HG02852 (cell line): Measurements from ENCODE around the gene TMEM158.

ENCODE experiments used
- ATAC-seq: cut with Tn5 transposase; IDR thresholded peaks from one replicate; pipeline ENCODE4 v1.9.1; 2021; ENCODE audit warnings: mild to moderate bottlenecking, moderate library complexity; ENCODE audit not compliant: unreplicated experiment

TMEM158 gene

DNA sequence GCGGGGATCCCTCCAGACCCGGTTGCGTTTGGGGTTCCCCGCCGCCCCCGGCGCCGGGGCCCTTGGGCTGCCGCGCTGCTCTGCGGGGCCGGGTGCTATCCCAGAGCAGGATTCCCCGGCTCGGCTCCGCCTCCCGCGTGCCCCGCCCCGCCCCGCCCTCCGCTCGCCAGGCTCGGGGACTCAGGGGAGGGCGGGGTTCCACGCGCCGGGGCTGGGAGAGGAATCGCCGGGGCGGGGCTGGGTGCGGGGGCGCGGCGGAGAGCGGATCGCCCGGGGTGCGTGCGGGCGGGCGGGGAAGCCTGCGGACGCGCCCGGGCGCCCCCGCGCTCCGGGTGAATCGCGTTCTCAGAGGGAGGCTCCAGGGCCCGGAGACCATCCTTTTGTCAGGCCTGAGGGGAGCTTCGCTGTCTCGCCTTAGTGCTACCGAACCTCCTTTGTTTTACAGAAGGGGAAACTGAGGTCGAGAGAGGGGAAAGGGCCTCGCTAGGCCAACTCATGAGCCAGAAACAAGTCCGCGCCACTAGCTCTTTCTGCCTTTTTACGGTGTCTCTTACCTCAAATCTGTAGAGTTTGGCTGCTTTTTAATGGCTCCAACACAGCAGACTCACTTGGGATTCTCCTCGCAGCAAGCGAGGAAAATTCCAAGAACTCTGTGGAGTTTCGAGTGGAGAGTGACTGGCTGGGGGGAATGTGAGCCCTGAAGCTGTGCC lies at the start of gene TMEM158:
TMEM158 (minus strand) TSS at position 82 of the 710 bp plus-strand sequence. CDS start 260 bp downstream, outside the sequence.
- ATAC-seq: peak; percentile 85

DNA sequence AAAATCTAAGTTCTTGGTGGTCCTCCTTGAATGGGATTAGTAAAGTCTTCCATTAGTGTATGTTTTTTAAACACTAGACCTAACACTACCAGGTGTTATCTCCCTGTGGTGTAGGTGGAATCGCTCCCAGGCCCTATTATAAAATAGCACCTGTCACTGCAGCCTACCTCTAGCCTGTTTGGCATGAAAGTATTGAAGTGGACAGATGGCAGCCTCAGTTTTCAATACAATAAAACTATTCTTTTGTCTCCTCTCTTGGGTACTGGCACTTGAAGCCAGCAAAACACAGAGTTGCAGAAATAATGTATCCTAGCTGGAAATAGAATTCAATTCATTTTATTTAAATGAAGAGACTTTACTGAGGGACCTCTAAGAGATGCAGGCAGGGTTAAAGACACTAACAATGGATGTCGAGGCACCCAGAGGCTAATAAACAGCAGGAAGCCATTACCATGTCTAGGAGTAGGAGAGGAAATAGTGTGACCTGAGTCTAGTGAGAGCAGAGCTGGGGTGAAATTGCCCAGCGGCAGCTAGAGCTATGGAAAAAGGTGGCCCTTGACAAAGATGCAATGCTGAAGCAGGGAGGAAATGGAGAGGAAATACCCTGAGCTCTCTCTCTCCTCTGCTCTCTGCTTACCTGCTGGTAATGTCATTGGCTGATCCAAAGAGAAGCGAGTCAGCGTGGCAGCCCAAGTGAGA lies 49.1 kb upstream of the TMEM158 start:
- no peak for ATAC-seq

DNA sequence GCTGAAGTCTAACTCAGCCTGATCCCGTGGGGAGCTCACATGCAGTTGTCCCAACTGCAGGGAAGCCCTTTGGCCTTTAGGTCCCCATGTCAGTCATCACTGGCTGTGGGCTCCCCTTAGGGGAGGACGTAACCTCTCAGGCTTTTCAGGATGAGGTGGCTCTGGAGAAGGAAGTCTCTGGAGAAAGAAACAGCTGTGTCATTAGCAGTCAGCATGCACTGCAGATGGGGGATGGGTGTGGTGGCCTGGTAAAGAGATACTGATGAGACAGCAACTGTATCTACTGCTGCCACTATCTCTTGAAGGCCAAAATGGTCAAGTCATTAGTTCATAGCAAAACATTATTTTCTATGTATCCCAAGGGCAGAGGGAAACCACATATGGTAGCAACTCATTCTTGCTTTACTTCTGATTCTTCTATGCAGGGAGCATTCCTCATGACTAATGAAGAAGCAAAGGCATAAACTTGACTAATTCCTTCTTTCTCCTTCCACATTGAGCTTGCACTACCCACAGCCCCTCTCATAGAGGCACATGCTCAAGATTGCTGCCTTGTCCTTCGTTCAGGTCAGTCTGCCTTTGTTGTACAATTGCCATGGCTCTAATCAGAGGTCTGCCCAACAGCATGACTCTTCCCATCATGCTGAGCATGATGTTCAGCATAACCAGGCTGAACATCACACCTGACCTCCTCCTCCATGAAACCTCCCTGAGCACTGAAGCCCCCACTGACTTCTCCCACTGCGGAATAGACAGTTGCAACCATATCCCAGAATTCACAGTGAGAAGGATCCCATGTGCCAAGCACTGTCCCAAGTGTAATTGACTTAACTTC lies 47.8 kb upstream of the TMEM158 start:
- ATAC-seq: no peak

DNA sequence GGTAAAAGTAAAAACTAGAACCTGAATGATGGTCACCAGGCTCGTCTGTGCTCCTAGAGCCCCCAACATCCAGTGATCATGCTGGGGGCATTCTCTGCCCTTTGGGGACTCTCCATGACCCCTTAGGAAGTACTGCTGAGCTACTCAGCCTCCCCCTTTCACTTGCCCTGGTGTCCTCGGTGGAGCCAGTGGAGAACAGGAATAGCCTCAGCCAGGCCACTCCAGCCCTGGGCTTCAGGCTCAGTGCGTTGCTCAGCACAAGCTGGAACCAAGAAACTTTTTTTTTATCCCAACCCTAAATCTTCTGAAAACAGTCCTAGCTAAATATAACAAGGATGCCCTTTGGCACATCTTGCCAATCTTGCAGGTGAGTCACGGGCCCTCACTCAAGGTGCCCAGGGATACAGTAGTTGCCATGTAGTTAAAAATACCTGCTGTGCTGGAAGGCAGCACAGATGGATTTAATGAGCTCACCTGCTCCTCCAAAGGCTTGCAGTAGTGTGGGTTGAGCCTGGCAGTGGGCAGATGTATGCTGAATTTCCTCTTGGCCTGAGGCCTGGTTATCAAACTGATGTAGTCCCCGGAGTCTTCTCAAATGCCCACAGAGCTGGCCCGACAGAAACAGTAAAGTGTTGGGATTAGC lies 46.9 kb upstream of the TMEM158 start:
- ATAC-seq: no peak

DNA sequence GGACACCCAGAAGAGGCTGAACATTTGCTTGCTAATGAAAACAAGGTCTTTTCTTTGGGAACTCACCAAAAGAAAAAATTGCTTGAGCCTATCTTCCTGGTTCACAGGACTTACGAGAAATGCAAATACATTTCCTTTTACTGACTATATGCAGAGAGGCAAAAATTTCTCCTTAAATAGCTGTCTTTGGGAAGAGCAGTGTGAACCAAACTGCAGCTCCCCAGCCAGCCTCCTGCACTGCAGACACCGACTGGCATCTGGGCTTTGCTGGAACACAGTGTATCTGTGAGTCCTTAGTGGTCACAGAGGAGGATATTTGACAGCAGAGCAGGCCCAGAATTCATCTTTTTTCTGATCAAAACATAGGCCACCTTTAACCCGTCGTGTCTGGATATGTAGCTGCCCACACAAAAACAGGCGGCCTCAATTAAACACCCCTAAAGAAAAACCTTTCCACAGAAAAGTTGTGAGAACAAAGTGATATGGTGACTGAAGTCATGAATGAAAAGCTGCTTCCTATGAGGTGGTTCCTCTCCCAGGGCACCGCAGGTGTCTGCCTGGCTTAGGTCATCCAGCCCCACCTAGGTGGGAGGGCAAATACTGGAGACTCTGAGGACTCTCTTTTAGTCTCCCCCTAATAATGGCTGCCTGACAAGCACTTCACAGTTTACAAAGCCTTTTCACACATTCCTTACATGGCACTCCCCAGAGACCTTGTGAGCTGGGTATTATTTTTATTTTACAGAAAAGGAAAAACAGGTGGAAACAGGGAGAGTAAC lies 46.1 kb upstream of the TMEM158 start:
- no peak for ATAC-seq

DNA sequence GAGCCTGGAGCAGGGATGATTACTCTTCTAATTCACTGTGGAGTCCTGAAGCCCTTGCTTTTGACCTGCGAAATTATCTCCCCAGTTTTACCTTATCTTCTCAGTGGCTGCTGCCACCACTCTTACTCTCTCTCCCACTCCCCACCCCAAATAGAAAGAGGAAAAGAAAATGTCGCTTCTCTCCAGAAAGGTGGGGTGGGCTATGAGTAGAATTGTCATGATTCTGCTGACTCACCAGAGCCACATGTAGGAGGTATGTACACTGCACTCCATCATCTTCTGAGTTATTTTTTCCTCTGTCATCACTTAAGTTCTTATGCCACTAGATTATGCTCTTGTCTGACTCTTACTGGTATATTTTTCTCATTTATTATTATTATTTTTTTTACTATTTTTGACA lies 43.9 kb upstream of the TMEM158 start:
- ATAC-seq: no peak

DNA sequence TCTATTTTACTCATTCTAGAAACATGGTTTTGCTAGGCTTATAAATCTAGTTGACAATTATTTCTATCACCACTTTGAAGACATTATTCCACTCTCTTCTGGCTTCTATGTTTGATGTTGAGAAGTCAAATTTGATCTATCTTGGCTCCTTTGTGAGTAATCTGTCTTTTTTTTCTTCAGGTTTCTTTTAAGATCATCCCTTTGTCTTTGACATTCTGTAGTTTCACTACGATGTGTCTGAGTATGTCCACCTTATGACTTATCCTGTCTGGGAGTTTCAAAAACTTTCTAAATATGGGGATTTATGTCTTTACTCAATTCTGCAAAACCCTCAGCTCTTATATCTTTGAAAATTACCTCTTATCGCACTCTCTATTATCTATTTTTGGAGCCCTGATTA lies 41.0 kb upstream of the TMEM158 start:
- no peak for ATAC-seq

DNA sequence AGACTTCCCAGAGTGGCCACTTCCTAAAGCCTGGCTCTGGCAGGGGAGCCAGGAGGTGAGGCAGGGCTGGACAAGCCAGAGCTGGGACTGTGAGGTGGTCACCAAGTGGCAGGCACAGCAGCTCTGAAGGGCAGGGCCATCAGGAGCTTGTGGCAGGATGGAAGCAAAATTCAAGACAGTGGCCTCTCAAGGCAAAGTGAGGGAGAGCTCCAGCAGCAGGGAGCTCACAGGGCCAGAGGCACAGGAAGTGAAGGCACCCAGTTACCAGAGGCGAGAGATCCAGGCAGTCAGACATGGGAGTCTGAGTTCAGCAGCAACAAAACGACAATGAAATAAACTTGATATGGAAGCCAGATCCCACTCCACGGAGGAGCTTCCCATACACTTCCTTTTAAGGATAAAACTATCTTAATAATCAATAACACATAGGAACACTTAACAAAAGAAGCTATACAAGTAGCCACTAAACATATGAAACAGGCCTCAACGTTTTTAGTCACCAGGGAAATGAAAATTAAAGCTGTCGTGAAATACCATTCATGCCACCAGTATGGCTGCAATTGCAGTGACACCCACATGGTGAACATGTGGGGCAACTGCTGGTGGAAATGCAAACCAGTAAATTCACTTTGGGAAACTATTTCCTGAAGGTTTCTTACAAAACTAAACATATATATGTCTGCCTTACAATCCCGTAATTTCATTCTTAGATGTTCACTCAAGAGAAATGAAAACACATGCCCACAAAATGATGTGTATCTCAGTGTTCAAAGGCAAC lies 35.4 kb upstream of the TMEM158 start:
- no peak for ATAC-seq

DNA sequence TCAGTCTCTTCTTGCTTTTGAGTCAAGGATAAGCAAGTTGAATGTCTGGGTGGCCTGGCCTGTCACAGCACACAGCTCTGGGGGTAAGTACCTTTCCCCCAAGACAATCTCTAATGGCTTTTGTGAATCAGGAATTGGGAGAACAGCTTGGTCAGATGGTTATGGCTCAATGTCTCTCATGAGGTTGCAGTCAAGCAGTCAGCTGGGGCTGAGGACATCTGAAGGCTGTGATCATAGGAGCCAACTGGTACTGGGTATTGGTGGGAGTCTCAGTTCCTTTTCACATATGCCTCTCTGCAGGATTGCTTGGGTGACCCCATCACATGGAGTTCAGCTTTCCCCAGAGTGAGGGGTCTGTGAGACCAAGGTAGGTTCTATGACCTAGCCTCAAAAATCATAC lies 33.0 kb upstream of the TMEM158 start:
- no peak for ATAC-seq

DNA sequence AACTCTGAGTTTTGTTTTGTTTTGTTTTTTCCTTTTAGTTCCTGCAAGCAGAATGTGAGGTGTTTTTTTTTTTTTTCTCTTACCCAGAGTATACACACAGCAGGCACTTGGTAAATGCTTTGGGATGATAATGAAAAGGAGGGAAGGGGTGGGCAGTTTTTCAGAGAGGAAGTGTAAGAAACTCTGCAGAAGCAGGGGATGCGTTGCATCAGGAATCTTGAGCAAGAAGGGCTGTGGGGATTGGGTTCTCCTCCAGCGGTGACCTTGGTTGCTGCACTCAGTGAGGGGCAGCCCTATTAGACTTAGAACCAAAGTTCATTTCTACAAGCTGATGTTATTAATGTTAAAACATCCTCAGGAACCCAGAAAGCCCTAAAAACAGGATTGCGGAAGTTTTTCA lies 32.2 kb upstream of the TMEM158 start:
- no peak for ATAC-seq

DNA sequence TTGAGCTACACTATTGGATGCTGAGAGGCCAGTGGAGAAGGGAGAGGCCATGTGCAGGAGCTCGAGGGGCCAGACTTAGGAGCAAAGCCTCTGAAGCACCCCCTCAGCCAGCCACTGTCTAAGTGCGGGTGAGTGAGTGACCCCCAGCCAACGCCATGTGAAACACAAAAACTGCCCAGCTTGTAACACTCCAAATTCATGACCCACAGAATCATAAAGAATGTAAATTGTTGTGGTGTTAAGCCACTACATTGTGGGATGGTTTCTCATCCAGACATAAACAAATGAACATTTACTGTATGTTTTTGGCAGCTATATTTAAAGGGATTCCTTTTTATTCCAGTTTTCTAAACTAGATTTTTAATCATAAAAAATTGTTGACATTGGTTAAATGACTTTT lies 27.2 kb upstream of the TMEM158 start:
- ATAC-seq: no peak

DNA sequence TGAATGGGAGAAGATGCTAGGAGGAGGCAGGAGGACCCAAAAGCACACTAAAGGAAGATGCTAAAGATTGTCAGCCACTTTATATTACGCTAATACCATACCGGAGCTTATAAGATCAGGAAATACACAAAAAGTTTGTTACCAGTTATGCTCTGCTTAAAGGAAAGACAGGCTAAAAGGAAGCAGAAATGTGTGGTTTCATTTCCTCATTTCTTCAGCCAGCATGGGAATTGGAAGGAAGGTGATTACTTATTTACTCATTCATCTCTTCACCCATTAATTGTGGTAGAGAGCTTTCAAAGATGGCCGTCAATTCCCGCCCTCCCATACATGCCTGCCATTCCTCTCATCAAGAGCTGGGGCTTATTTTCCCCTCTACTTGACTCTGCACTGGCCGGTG lies 26.7 kb upstream of the TMEM158 start:
- ATAC-seq: no peak

DNA sequence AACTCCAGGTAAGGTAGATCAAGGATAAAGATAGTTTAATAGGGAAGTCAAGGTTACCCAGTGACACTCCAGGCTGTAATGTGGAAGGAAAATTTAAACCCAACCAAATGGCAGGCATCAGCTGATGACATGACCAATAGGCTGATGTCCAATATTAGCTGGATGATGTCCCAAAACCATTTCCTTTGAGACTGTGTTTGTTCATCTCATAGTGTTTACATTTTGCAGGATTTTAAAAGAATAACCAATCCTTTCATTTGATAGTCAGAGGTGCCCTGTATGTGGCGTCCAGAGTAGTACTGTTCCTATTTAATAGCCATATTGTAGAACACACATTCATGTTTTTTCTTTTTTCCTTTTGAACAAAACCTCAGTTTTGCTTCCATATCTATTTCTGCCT lies 23.3 kb upstream of the TMEM158 start:
- ATAC-seq: no peak

DNA sequence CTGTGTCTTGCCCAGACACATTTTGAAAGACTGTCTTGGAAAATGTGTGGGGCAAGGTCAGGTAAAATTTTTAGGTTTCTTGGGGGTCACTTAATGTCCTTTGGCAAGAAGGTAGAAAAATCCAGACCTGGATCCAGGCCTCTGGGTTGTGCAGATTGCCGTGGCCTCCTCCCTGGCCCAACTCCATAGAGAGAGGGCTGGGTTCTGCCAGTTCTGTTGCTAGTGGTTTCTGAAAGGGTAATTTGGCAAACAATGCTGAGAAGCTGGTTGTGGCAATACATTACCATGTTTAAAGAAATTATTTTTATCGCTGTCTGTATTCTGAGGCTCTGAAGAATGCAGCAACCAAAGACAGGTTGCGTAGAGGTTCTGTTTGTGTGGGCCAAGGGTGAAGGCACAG lies 20.2 kb upstream of the TMEM158 start:
- ATAC-seq: no peak

DNA sequence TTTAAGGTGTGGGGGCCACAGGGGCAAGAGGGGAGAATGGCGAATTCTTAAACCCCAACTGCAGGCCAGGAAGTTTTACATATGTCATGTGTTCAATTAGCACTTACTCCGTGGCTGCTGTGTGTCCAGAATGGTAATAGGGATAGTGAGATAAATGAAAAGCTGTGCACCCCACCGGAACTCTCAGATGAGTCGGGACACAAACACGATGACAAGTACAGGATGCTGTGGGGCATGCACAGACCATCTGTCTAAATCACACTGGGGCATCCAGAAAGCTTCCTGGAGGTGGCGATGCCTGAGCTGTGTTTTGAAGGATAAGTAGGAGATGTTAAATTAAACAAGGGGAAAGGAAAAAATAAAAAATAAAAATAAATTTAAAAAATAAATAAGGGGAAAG lies 18.3 kb upstream of the TMEM158 start:
- no peak for ATAC-seq

DNA sequence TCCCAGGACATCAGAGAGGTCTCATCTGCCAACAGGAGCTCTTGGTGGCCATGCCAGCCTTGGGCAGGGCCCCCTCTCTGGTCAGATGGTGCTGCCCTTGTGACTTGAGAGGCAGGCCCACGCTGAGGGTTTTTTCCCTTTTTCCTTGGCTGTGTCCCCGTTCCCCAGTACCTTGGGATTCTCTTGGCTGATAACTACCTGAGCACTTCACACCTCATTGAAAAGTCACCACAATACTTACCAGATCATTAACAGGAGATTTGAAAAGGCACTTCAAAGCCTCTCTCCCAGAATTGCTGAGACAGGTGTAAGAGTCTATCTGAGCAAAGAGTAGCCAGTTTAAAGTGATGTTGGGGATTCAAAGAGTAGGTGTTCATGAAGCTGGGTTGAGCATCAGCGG lies 15.1 kb upstream of the TMEM158 start:
- ATAC-seq: no peak

DNA sequence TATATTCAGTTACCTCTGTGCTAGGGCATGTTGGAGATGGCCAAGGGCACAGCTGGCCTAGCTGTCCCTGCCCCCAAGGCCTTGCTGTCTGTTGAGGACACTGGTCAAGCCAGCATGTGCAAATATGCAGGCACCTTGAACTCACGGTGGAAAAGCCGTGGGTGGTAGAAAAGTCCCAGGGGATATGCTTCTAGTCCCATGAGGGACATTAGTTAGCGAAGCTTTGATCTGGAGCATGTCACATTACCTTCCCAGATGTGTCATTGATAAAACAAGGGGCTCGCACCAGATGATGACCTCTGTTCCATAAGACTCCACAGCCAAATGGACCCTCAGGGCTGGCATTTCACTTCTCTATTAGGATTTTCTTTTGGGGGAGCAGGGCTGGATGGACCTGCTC lies 14.2 kb upstream of the TMEM158 start:
- no peak for ATAC-seq

DNA sequence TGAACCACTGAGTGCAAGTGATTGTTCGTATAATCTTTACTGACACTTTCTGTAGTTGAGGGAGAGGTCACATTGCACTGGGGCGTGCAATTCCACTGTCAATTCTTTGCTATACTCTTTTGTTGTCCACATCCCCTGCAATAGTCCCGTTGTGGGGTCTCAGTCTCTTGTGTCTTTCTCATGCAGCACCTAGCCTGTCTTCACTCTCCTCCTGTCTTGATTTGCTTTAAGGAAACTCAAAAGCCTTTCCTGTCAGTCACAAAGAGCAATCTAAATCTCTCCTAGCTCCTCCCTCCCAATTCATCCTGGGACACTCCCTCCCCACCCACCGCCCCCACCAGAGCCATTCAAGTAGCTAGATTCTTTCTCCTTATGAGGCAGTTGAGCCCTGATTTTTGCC lies 13.2 kb upstream of the TMEM158 start:
- no peak for ATAC-seq

DNA sequence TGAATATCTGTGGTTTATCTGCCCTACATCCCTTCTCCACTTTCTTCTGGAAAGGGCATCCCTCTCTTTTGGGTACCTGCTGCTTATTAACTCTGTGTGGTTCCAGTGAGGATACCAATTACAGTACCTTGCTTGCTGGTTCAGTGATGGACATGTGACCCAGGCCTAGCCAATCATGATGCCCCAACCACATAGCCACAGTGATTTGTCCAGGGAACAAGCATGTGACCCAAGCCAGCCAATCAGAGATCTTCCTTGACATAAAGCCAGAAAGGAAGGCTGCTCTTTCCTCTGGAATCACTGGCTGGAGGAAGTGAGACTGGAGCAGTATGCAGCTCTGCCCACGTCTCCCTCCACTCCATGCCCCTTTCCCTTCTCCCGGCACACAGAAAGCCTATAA lies 10.9 kb upstream of the TMEM158 start:
- no peak for ATAC-seq

DNA sequence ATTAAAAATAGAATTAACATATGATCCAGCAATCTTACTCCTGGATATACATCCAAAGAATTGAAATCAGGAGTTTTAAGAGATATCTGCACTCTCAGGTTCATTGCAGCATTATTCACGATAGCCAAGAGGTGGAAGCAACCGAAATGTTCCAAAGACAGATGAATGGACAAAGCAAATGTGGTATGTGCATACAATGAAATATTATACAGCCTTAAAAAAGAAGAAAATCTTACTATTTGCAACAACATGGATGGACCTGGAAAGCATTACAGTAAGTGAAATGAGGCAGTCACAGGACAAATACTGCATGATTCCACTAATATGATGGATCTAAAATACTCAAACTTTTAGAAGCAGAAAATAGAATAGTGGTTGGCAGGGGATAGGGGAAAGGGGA lies 9.3 kb upstream of the TMEM158 start:
- no peak for ATAC-seq
